HG03025 (cell line): ENCODE data around the gene DCBLD1.

ENCODE experiments used
- ATAC-seq: cut with Tn5 transposase; IDR thresholded peaks from one replicate; pipeline ENCODE4 v1.9.1; 2021; ENCODE audit warnings: mild to moderate bottlenecking, moderate library complexity; ENCODE audit not compliant: unreplicated experiment, low FRiP score

DCBLD1 gene

GRCh38 chr6:117550078-117550600 lies 67.7 kb downstream of the DCBLD1 start:
- ATAC-seq = no peak

GRCh38 chr6:117550618-117551242 lies 68.3 kb downstream of the DCBLD1 start:
- ATAC-seq = no peak

- no peak for ATAC-seq
These were observed 70.1 kb downstream of the DCBLD1 start for GRCh38 chr6:117552618-117553017.

- ATAC-seq = no peak
These were observed 70.7 kb downstream of the DCBLD1 start for GRCh38 chr6:117553142-117553541.

GRCh38 chr6:117555262-117555849 lies 72.9 kb downstream of the DCBLD1 start:
- ATAC-seq = no peak

- ATAC-seq = no peak
These were observed 73.5 kb downstream of the DCBLD1 start for GRCh38 chr6:117555882-117556498.

- ATAC-seq = no peak
These were observed 75.5 kb downstream of the DCBLD1 start for GRCh38 chr6:117557951-117558350.

- no peak for ATAC-seq
These were observed 76.3 kb downstream of the DCBLD1 start for GRCh38 chr6:117558818-117559217.

- ATAC-seq = no peak
These were observed 76.8 kb downstream of the DCBLD1 start for GRCh38 chr6:117559299-117559698.

GRCh38 chr6:117561128-117561527 lies 78.7 kb downstream of the DCBLD1 start:
- no peak for ATAC-seq

GRCh38 chr6:117564681-117565080 lies 82.2 kb downstream of the DCBLD1 start:
- no peak for ATAC-seq

- ATAC-seq = no peak
These were observed 85.8 kb downstream of the DCBLD1 start for GRCh38 chr6:117568247-117568646.

GRCh38 chr6:117568831-117569410 lies 86.4 kb downstream of the DCBLD1 start:
- no peak for ATAC-seq

- ATAC-seq = no peak
These were observed 90.7 kb downstream of the DCBLD1 start for GRCh38 chr6:117573006-117573680.

GRCh38 chr6:117574198-117574597 lies 91.7 kb downstream of the DCBLD1 start:
- ATAC-seq = no peak

- no peak for ATAC-seq
These were observed 103.2 kb downstream of the DCBLD1 start for GRCh38 chr6:117585647-117586046.

- no peak for ATAC-seq
These were observed 108.0 kb downstream of the DCBLD1 start for GRCh38 chr6:117590447-117590846.

GRCh38 chr6:117591405-117591804 lies 108.9 kb downstream of the DCBLD1 start:
- ATAC-seq = no peak

- ATAC-seq = no peak
These were observed 110.7 kb downstream of the DCBLD1 start for GRCh38 chr6:117592983-117593759.
